Endothelial cell of umbilical vein (primary cell): ENCODE measurements around the gene FAM98B. TPM values are rescaled to one million over a fixed set of nuclear protein-coding genes. Genes with fewer than 3 reads are reported as not detected.

Experiments
- BruUV-seq: library from RNA; stranded (reverse); fragments of 400-500 nt; replicated peaks from 2 replicates; lab custom pipeline; 2021; lab: Mats Ljungman, UMichigan
- CTCF ChIA-PET: fragments of 300-600, 350-600 bp; sonication (Branson Sonifier 250); formaldehyde crosslinking; loops from one replicate; lab custom pipeline; 2021; ENCODE audit warnings: antibody characterized with exemption, inconsistent platforms; lab: Charles Lee
- POLR2A ChIA-PET: fragments of 300-600, 350-600 bp; sonication (Branson Sonifier 250); formaldehyde crosslinking; loops from one replicate; lab custom pipeline; 2021; ENCODE audit warnings: antibody characterized with exemption, inconsistent platforms; lab: Charles Lee
- DNase-seq: peaks from one replicate; pipeline ENCODE4 v3.0.0-alpha.2; 2011; ENCODE audit warnings: low read depth, low spot score
- FAIRE-seq: peaks from 2 replicates; lab custom pipeline; 2011; peaks lifted over from hg19 to GRCh38; lab: Jason Lieb, UNC
- H2AFZ ChIP-seq: 2 replicates; pipeline ENCODE4 v1.6.0; 2012; ENCODE audit warnings: low read depth, low read length, control low read depth, inconsistent platforms
- H3K27ac ChIP-seq: 2 replicates; pipeline ENCODE4 v1.5.1; 2011; ENCODE audit warnings: low read depth, mild to moderate bottlenecking, control low read depth, low read length, moderate library complexity; ENCODE audit not compliant: insufficient read depth
- H3K27me3 ChIP-seq, 2 experiments: 2 replicates each; pipeline versions ENCODE4 v1.6.0 to v1.6.1; 2011; ENCODE audit warnings: low read length in 2 of 2, mixed read lengths in 1 of 2; ENCODE audit not compliant: control insufficient read depth in 2 of 2, insufficient read depth in 2 of 2
- H3K36me3 ChIP-seq, 2 experiments: 2 replicates in 1 of 2; 3 replicates in 1 of 2; pipeline ENCODE4 v1.5.1; 2011; ENCODE audit warnings: low read length in 2 of 2, mild to moderate bottlenecking in 1 of 2, moderate library complexity in 1 of 2; ENCODE audit not compliant: control insufficient read depth in 2 of 2, insufficient read depth in 2 of 2; ENCODE audit errors: extremely low read depth in 1 of 2
- H3K4me1 ChIP-seq: 3 replicates; pipeline ENCODE4 v1.5.1; 2011; ENCODE audit warnings: mild to moderate bottlenecking, low read length; ENCODE audit not compliant: control insufficient read depth, insufficient read depth; ENCODE audit errors: extremely low read depth
- H3K4me2 ChIP-seq: 2 replicates; pipeline ENCODE4 v1.6.1; 2011; ENCODE audit warnings: low read length, control low read depth, mixed read lengths; ENCODE audit not compliant: insufficient read depth
- H3K4me3 ChIP-seq, 3 experiments: fragments of 200-600 bp in 1 of 3; sonication (generic), shearing (Covaris generic) in 1 of 3; replicated peaks in 1 of 3; 2 replicates each; pipeline ENCODE4 v1.5.1; 2011 to 2016; ENCODE audit warnings: control low read depth in 3 of 3, low read length in 3 of 3, mild to moderate bottlenecking in 2 of 3, inconsistent platforms in 1 of 3, low read depth in 1 of 3, moderate library complexity in 1 of 3; ENCODE audit not compliant: insufficient read depth in 1 of 3
- H3K79me2 ChIP-seq: 2 replicates; pipeline ENCODE4 v1.6.0; 2012; ENCODE audit warnings: low read length, inconsistent platforms; ENCODE audit not compliant: control insufficient read depth, insufficient read depth
- H3K9ac ChIP-seq: replicated peaks from 2 replicates; pipeline ENCODE3; 2011; ENCODE audit warnings: low read length, control low read depth; ENCODE audit not compliant: insufficient read depth; ENCODE audit errors: extremely low read depth
- H3K9me1 ChIP-seq: replicated peaks from 3 replicates; pipeline ENCODE4 v1.6.0; 2011; ENCODE audit warnings: mild to moderate bottlenecking, low read length; ENCODE audit not compliant: control insufficient read depth, insufficient read depth; ENCODE audit errors: extremely low read depth
- H3K9me3 ChIP-seq: replicated peaks from 2 replicates; pipeline ENCODE4 v1.5.1; 2012; ENCODE audit warnings: low read length, inconsistent platforms; ENCODE audit not compliant: control insufficient read depth, insufficient read depth
- H4K20me1 ChIP-seq: replicated peaks from 2 replicates; pipeline ENCODE3; 2011; ENCODE audit warnings: mild to moderate bottlenecking, low read length; ENCODE audit not compliant: control insufficient read depth, insufficient read depth; ENCODE audit errors: extremely low read depth
- CTCF ChIP-seq, 2 donors: IDR thresholded peaks; 1 replicate in 1 of 2; 2 replicates in 1 of 2; pipeline ENCODE4 v1.5.1; 2011; ENCODE audit warnings: low read length in 2 of 2, mild to moderate bottlenecking in 2 of 2, moderate library complexity in 2 of 2, control low read depth in 1 of 2, inconsistent platforms in 1 of 2, low read depth in 1 of 2; ENCODE audit not compliant: insufficient read depth in 1 of 2; ENCODE audit errors: extremely low read depth in 1 of 2
- EZH2 ChIP-seq: IDR thresholded peaks from 2 replicates; pipeline ENCODE4 v1.6.1; 2012; ENCODE audit warnings: borderline replicate concordance, low read depth, mild to moderate bottlenecking, moderate library complexity, low read length, inconsistent platforms; ENCODE audit not compliant: severe bottlenecking
- FOS ChIP-seq: IDR thresholded peaks from 2 replicates; pipeline ENCODE4 v1.6.1; 2011; ENCODE audit warnings: mild to moderate bottlenecking, low read length, moderate library complexity, borderline replicate concordance; ENCODE audit not compliant: insufficient read depth
- GATA2 ChIP-seq: IDR thresholded peaks from 2 replicates; pipeline ENCODE4 v1.7.0; 2011; ENCODE audit warnings: low read depth, mild to moderate bottlenecking, moderate library complexity, mixed read lengths, low read length; ENCODE audit not compliant: insufficient read length, insufficient read depth
- JUN ChIP-seq: IDR thresholded peaks from 2 replicates; pipeline ENCODE4 v1.6.1; 2011; ENCODE audit warnings: borderline replicate concordance, low read depth; ENCODE audit not compliant: insufficient read length, insufficient read depth
- MAX ChIP-seq: IDR thresholded peaks from 2 replicates; pipeline ENCODE4 v1.6.1; 2011; ENCODE audit not compliant: insufficient read depth, insufficient read length
- MYC ChIP-seq: IDR thresholded peaks from one replicate; pipeline ENCODE4 v1.6.1; 2011; ENCODE audit warnings: mild to moderate bottlenecking, low read depth, low read length
- POLR2A ChIP-seq: IDR thresholded peaks from 2 replicates; pipeline ENCODE4 v1.6.1; 2012; ENCODE audit warnings: low read depth, mild to moderate bottlenecking, control low read depth, low read length
- POLR2AphosphoS5 ChIP-seq: IDR thresholded peaks from 2 replicates; pipeline ENCODE4 v1.6.1; 2012; ENCODE audit warnings: low read depth, mild to moderate bottlenecking, control low read depth, low read length, moderate library complexity; ENCODE audit not compliant: insufficient read depth
- dilution Hi-C: fragments of 300-500 bp; cut with MboI; formaldehyde crosslinking; loops from one replicate; pipeline ENCODE4 v1.15.0; 2019; ENCODE audit warnings: low sequenced_read_pairs; ENCODE audit not compliant: extremely low pct_ligation_motif_present
- intact Hi-C: fragments of 100-400 bp; cut with micrococcal nuclease; formaldehyde crosslinking; loops from one replicate; pipeline ENCODE4 v1.10.0; 2022
- polyA plus RNA-seq, 4 experiments: library from polyadenylated mRNA; depleted of rRNA in 3 of 4; stranded (reverse) in 3 of 4; unstranded in 1 of 4; fragments of >200 nt; gene quantifications; 2 replicates each; pipeline versions ENCODE4 v1.2.1 to v1.2.3, GENCODE V29; 2011 to 2012; ENCODE audit warnings: missing spikeins in 1 of 4
- total RNA-seq: library from RNA; stranded (reverse); gene quantifications from 2 replicates; pipeline ENCODE4 v1.2.3, GENCODE V29; 2021

FAM98B gene
- total and polyA plus RNA-seq, 2 donors (not counting 3 experiments of a cell fraction or from before 2014, with no cell fraction given): 4.2 to 22.3 TPM

GRCh38 chr15:38440353-38441129 is 13.4 kb upstream of the FAM98B start:
- ChIA-PET CTCF (interaction anchor here (0.8 to 6.4 kb wide), 68 partner anchors 8 to 459 kb away, joined by 3 to 152 read pairs (median 5); partner anchors contain the start of genes FAM98B, RASGRP1 and SPRED1), POLR2A (interaction anchor here (1.2 kb wide), 1 partner anchor 250 kb away, joined by 3 read pairs; no protein-coding TSS in a partner anchor)
- Histone ChIP-seq H4K20me1 (no peaks in the 10 kb centered on the region), H3K9me1 (no peaks in the 10 kb centered on the region), H3K4me1 (no peaks in the 10 kb centered on the region), H3K4me3 (no peak overlapping the region), H3K36me3 (no peaks in the 10 kb centered on the region), H3K9me3 (no peaks in the 10 kb centered on the region), H3K9ac (no peak overlapping the region), H2AFZ (no peak overlapping the region), H3K27me3 (peaks cover 26 to 60% of the 10 kb centered on the region in 2 experiments), H3K27ac (no peak overlapping the region), H3K4me2 (no peak overlapping the region), H3K79me2 (no peaks in the 10 kb centered on the region)
- dilution Hi-C loops: no loop called here
- intact Hi-C loops: loop anchor here (1.0 to 2.0 kb wide), 4 partner anchors 124 to 259 kb away; partner anchors contain the start of gene RASGRP1
- FAIRE-seq (peak; percentile 80), DNase-seq (peak; percentile 67)
- TF ChIP-seq CTCF (IDR thresholded peaks at IDR 0.05; ENCODE audit: extremely low read depth in 1 of 2, insufficient read depth in 1 of 2, low read depth in 1 of 2, low read length in 2 of 2): peak; percentile 85 to 86
- TF ChIP-seq GATA2: no peak
- BruUV-seq: no TSS peak

- Histone ChIP-seq H3K36me3 (no peaks in the 10 kb centered on the region), H3K9me1 (no peaks in the 10 kb centered on the region), H3K4me3 (no peak overlapping the region), H3K4me2 (no peak overlapping the region), H3K79me2 (no peaks in the 10 kb centered on the region), H2AFZ (no peak overlapping the region), H3K27me3 (peaks cover 28 to 58% of the 10 kb centered on the region in 2 experiments), H4K20me1 (no peaks in the 10 kb centered on the region), H3K4me1 (no peaks in the 10 kb centered on the region), H3K9ac (no peak overlapping the region), H3K9me3 (no peaks in the 10 kb centered on the region), H3K27ac (no peak overlapping the region)
- no peak for FAIRE-seq
- dilution Hi-C loops: no loop called here
- TF ChIP-seq FOS (no peak), JUN (no peak), POLR2AphosphoS5 (no peak), CTCF (IDR thresholded peaks at IDR 0.05; ENCODE audit: extremely low read depth in 1 of 2, insufficient read depth in 1 of 2, low read depth in 1 of 2, low read length in 2 of 2) (no peak), POLR2A (no peak), MYC (no peak), EZH2 (no peak), GATA2 (no peak), MAX (no peak)
- intact Hi-C loops: loop anchor here (2.0 kb wide), 1 partner anchor 250 kb away; no protein-coding TSS in a partner anchor
- ChIA-PET CTCF (interaction anchor here (0.8 to 6.4 kb wide), 44 partner anchors 8 to 446 kb away, joined by 3 to 152 read pairs (median 10); partner anchors contain the start of genes FAM98B and RASGRP1), POLR2A (interaction anchor here (1.2 kb wide), 1 partner anchor 249 kb away, joined by 3 read pairs; no protein-coding TSS in a partner anchor)
- DNase-seq: no peak
- no TSS peak for BruUV-seq
Measured at GRCh38 chr15:38441130-38441519, 12.8 kb upstream of the FAM98B start.
